H9 (cell line): ENCODE results near the gene ICE2. TPM values are rescaled to one million over a fixed set of nuclear protein-coding genes. Genes with fewer than 3 reads are reported as not detected.
"Not testable (repeated sequence)": the region's sequence is repeated elsewhere in the genome, so short reads cannot be mapped to it uniquely, and the experiment has no call there.

ENCODE experiments used
- DNase-seq: peaks from one replicate; pipeline ENCODE4 v3.0.0-alpha.2; 2017
- H2AFZ ChIP-seq: one replicate; pipeline ENCODE4 v1.6.1; 2013; ENCODE audit warnings: mild to moderate bottlenecking, low read length, control low read depth, moderate library complexity
- H2AK5ac ChIP-seq: 2 replicates; pipeline ENCODE4 v1.6.1; 2013; ENCODE audit warnings: low read length, control low read depth, mixed read lengths; ENCODE audit not compliant: insufficient read length
- H2BK120ac ChIP-seq: one replicate; pipeline ENCODE4 v1.6.1; 2013; ENCODE audit warnings: low read depth, mild to moderate bottlenecking, low read length, control low read depth, inconsistent platforms; ENCODE audit not compliant: poor library complexity, severe bottlenecking
- H2BK12ac ChIP-seq: 2 replicates; pipeline ENCODE4 v1.6.1; 2013; ENCODE audit warnings: low read length, control low read depth, mixed read lengths, low read depth; ENCODE audit not compliant: insufficient read length
- H2BK15ac ChIP-seq: 2 replicates; pipeline ENCODE4 v1.6.1; 2013; ENCODE audit warnings: low read depth, low read length, control low read depth
- H2BK20ac ChIP-seq: one replicate; pipeline ENCODE4 v1.6.1; 2013; ENCODE audit warnings: low read depth, mild to moderate bottlenecking, low read length, control low read depth, inconsistent platforms; ENCODE audit not compliant: poor library complexity, severe bottlenecking
- H2BK5ac ChIP-seq: 2 replicates; pipeline ENCODE4 v1.6.1; 2013; ENCODE audit warnings: low read length, control low read depth, mixed read lengths; ENCODE audit not compliant: insufficient read length
- H3K14ac ChIP-seq: 2 replicates; pipeline ENCODE4 v1.6.1; 2013; ENCODE audit warnings: low read length, control low read depth; ENCODE audit not compliant: insufficient read depth
- H3K18ac ChIP-seq: 2 replicates; pipeline ENCODE4 v1.6.1; 2013; ENCODE audit warnings: low read depth, mild to moderate bottlenecking, mixed read lengths, low read length, control low read depth; ENCODE audit not compliant: insufficient read length
- H3K23ac ChIP-seq: 2 replicates; pipeline ENCODE4 v1.6.1; 2013; ENCODE audit warnings: low read length, control low read depth, mixed read lengths, low read depth; ENCODE audit not compliant: insufficient read length
- H3K23me2 ChIP-seq: 2 replicates; pipeline ENCODE4 v1.6.1; 2013; ENCODE audit warnings: low read depth, mild to moderate bottlenecking, mixed read lengths, low read length, control low read depth; ENCODE audit not compliant: insufficient read length, poor library complexity, severe bottlenecking
- H3K27ac ChIP-seq: 2 replicates; pipeline ENCODE4 v1.5.1; 2013; ENCODE audit warnings: low read length, control low read depth, mixed read lengths, low read depth; ENCODE audit not compliant: insufficient read length
- H3K27me3 ChIP-seq: 2 replicates; pipeline ENCODE4 v1.6.1; 2013; ENCODE audit warnings: low read length, control low read depth, inconsistent platforms; ENCODE audit not compliant: insufficient read depth
- H3K4ac ChIP-seq: 2 replicates; pipeline ENCODE4 v1.6.1; 2013; ENCODE audit warnings: low read depth, mild to moderate bottlenecking, control low read depth, inconsistent platforms, low read length, moderate library complexity
- H3K4me1 ChIP-seq: 2 replicates; pipeline ENCODE4 v1.6.1; 2013; ENCODE audit warnings: low read length, control low read depth, inconsistent platforms; ENCODE audit not compliant: insufficient read depth
- H3K4me2 ChIP-seq: 2 replicates; pipeline ENCODE4 v1.6.1; 2013; ENCODE audit warnings: low read length, control low read depth, mixed read lengths; ENCODE audit not compliant: insufficient read length, insufficient read depth
- H3K56ac ChIP-seq: 2 replicates; pipeline ENCODE4 v1.6.1; 2013; ENCODE audit warnings: low read depth, mild to moderate bottlenecking, mixed read lengths, low read length, control low read depth; ENCODE audit not compliant: insufficient read length
- H3K79me1 ChIP-seq: 2 replicates; pipeline ENCODE4 v1.6.1; 2013; ENCODE audit warnings: low read depth, mild to moderate bottlenecking, moderate library complexity, low read length, control low read depth, inconsistent platforms; ENCODE audit not compliant: insufficient read depth, poor library complexity, severe bottlenecking
- H3K79me2 ChIP-seq: 2 replicates; pipeline ENCODE4 v1.6.1; 2013; ENCODE audit warnings: low read length, control low read depth, inconsistent platforms; ENCODE audit not compliant: insufficient read depth
- H3K9ac ChIP-seq: 2 replicates; pipeline ENCODE4 v1.6.1; 2013; ENCODE audit warnings: low read length, control low read depth, mixed read lengths; ENCODE audit not compliant: insufficient read length; ENCODE audit errors: extremely low read depth
- H3K9me3 ChIP-seq: one replicate; pipeline ENCODE4 v1.6.1; 2013; ENCODE audit warnings: low read depth, low read length, inconsistent platforms; ENCODE audit not compliant: control insufficient read depth
- H3T11ph ChIP-seq: one replicate; pipeline ENCODE4 v1.6.1; 2013; ENCODE audit warnings: mild to moderate bottlenecking, low read length, control low read depth, inconsistent platforms
- H4K20me1 ChIP-seq: one replicate; pipeline ENCODE4 v1.6.1; 2013; ENCODE audit not compliant: control insufficient read depth, insufficient read length, insufficient read depth
- H4K5ac ChIP-seq: 2 replicates; pipeline ENCODE4 v1.6.1; 2013; ENCODE audit warnings: low read depth, mild to moderate bottlenecking, mixed read lengths, low read length, control low read depth; ENCODE audit not compliant: insufficient read length
- H4K8ac ChIP-seq: replicated peaks from 2 replicates; pipeline ENCODE4 v1.6.1; 2013; ENCODE audit warnings: low read length, control low read depth, mixed read lengths, low read depth; ENCODE audit not compliant: insufficient read length
- H4K91ac ChIP-seq: 2 replicates; pipeline ENCODE4 v1.6.1; 2013; ENCODE audit warnings: low read depth, mild to moderate bottlenecking, moderate library complexity, mixed read lengths, low read length, control low read depth; ENCODE audit not compliant: insufficient read length
- H3K27ac Mint-ChIP-seq, 3 experiments: 2 replicates in 2 of 3; 3 replicates in 1 of 3; pipeline ENCODE4 v1.8.0; 2020 to 2021; ENCODE audit warnings: mixed read lengths in 3 of 3, mild to moderate bottlenecking in 1 of 3, moderate library complexity in 1 of 3
- H3K27me3 Mint-ChIP-seq: 2 replicates; pipeline ENCODE4 v1.8.0; 2021; ENCODE audit warnings: low read depth, mild to moderate bottlenecking, moderate library complexity, mixed read lengths
- H3K36me3 Mint-ChIP-seq, 3 experiments: 2 replicates in 2 of 3; 3 replicates in 1 of 3; pipeline ENCODE4 v1.8.0; 2020 to 2021; ENCODE audit warnings: low read depth in 3 of 3, mixed read lengths in 3 of 3; ENCODE audit not compliant: insufficient read depth in 1 of 3
- H3K4me1 Mint-ChIP-seq, 2 experiments: 2 replicates each; pipeline ENCODE4 v1.8.0; 2020; ENCODE audit warnings: mixed read lengths in 2 of 2
- H3K4me3 Mint-ChIP-seq, 2 experiments: 2 replicates in 1 of 2; 3 replicates in 1 of 2; pipeline ENCODE4 v1.8.0; 2020 to 2021; ENCODE audit warnings: mild to moderate bottlenecking in 2 of 2, mixed read lengths in 2 of 2, moderate library complexity in 1 of 2
- H3K9me3 Mint-ChIP-seq, 2 experiments: 2 replicates in 1 of 2; 3 replicates in 1 of 2; pipeline ENCODE4 v1.8.0; 2020; ENCODE audit warnings: mild to moderate bottlenecking in 2 of 2, mixed read lengths in 2 of 2, moderate library complexity in 1 of 2
- CTCF ChIP-seq: fragments of 200-600 bp; sonication (generic); conservative IDR thresholded peaks from 3 replicates; pipeline ENCODE4 v1.8.0; 2021; ENCODE audit warnings: antibody characterized with exemption, mild to moderate bottlenecking
- WGBS: extraction: QIAGEN DNeasy Blood & Tissue Kit; methylation state at CpG from one replicate; pipeline ENCODE4 v1.1.7; 2013; ENCODE audit warnings: missing lambda C conversion rate, low lambda C conversion rate, mixed read lengths; ENCODE audit not compliant: insufficient read length; ENCODE audit errors: extremely low coverage; 5-methylcytosine and 5-hydroxymethylcytosine counted together
- total RNA-seq: library from RNA; stranded (reverse); gene quantifications from 2 replicates; pipeline ENCODE4 v1.2.1, GENCODE V29; 2021

The ICE2 gene
- total RNA-seq, 1 experiment from 2014 or later, result 76.3 TPM

- Histone ChIP-seq H2BK12ac (no peak overlapping the region), H2AFZ (no peak overlapping the region), H4K5ac (no peak overlapping the region), H4K8ac (no peak overlapping the region), H3K14ac (no peak overlapping the region), H3K9ac (no peak overlapping the region), H2BK20ac (no peak overlapping the region), H3K9me3 (no peaks in the 10 kb centered on the region), H3K56ac (no peak overlapping the region), H4K91ac (no peak overlapping the region), H2BK120ac (no peak overlapping the region), H3K79me2 (no peaks in the 10 kb centered on the region), H4K20me1 (no peaks in the 10 kb centered on the region), H3K27me3 (no peaks in the 10 kb centered on the region), H3T11ph (no peak overlapping the region), H2BK15ac (no peak overlapping the region), H3K23ac (no peak overlapping the region), H2AK5ac (no peak overlapping the region), H3K27ac (no peak overlapping the region), H3K4me1 (no peaks in the 10 kb centered on the region), H3K79me1 (no peaks in the 10 kb centered on the region), H2BK5ac (no peak overlapping the region), H3K23me2 (no peaks in the 10 kb centered on the region), H3K4me2 (no peak overlapping the region), H3K4ac (no peak overlapping the region), H3K18ac (no peak overlapping the region)
- Mint-ChIP-seq H3K9me3 (no peaks in the 10 kb centered on the region), H3K27me3 (no peaks in the 10 kb centered on the region), H3K27ac (no peak overlapping the region), H3K4me3 (no peak overlapping the region), H3K4me1 (peaks cover 7 to 11% of the 10 kb centered on the region in 2 experiments), H3K36me3 (no peaks in the 10 kb centered on the region)
- no CpG with 5 or more reads among the region's 9 CpGs for WGBS
- no peak for TF ChIP-seq CTCF
- no peak for DNase-seq
Observed at GRCh38 chr15:60411774-60412425, 67.0 kb downstream of the ICE2 start.

GRCh38 chr15:60410350-60410749 lies 68.6 kb downstream of the ICE2 start:
- H3K27ac Mint-ChIP-seq, H3K36me3 Mint-ChIP-seq, H3K56ac ChIP-seq, H3K27ac ChIP-seq, H3K23me2 ChIP-seq, H3K9ac ChIP-seq, H4K20me1 ChIP-seq, H3K27me3 ChIP-seq, H3T11ph ChIP-seq, DNase-seq, H3K79me2 ChIP-seq, H3K27me3 Mint-ChIP-seq, H3K9me3 ChIP-seq, H2BK20ac ChIP-seq, H3K4me1 ChIP-seq, H2BK12ac ChIP-seq, H3K14ac ChIP-seq, H3K9me3 Mint-ChIP-seq, H3K23ac ChIP-seq, H4K5ac ChIP-seq, H2BK5ac ChIP-seq, H4K91ac ChIP-seq, H3K4me2 ChIP-seq, H2AFZ ChIP-seq, H3K18ac ChIP-seq, H2AK5ac ChIP-seq, H2BK15ac ChIP-seq, H3K4ac ChIP-seq, H2BK120ac ChIP-seq, H3K79me1 ChIP-seq, H4K8ac ChIP-seq, H3K4me3 Mint-ChIP-seq: not testable (repeated sequence)
- peaks cover 11 to 16% of the 10 kb centered on the region in 2 experiments for H3K4me1 Mint-ChIP-seq
- WGBS, result no CpG with 5 or more reads among the region's 9 CpGs
